HG02571 (cell line): ENCODE data around the gene PDE4D.

ENCODE experiments used
- ATAC-seq: cut with Tn5 transposase; IDR thresholded peaks from one replicate; pipeline ENCODE4 v1.9.1; 2021; ENCODE audit warnings: mild to moderate bottlenecking, moderate library complexity; ENCODE audit not compliant: unreplicated experiment

The PDE4D gene

DNA sequence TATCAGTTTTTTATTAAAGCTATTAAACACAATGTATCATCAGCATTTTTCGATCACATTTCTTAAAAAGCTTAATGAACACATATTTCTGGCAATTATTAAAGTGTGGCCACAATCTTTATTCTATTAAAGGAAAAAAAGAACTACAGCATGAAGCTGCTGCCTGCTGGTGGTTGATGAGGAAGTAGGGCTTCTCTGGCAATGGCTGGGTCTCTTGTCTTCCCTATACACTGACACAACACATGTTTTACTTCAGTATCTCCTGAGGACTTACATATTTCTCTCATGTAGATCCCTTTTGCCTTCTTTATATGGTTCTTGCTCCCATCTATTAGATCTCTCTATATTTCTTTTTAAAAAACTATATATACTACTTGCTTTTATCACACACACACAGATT, 719.9 kb downstream of the PDE4D start:
- ATAC-seq = no peak

GRCh38 chr5:59171131-59171530, 722.4 kb downstream of the PDE4D start:
- ATAC-seq = no peak

GRCh38 chr5:59169768-59170150, 723.8 kb downstream of the PDE4D start:
- no peak for ATAC-seq

DNA sequence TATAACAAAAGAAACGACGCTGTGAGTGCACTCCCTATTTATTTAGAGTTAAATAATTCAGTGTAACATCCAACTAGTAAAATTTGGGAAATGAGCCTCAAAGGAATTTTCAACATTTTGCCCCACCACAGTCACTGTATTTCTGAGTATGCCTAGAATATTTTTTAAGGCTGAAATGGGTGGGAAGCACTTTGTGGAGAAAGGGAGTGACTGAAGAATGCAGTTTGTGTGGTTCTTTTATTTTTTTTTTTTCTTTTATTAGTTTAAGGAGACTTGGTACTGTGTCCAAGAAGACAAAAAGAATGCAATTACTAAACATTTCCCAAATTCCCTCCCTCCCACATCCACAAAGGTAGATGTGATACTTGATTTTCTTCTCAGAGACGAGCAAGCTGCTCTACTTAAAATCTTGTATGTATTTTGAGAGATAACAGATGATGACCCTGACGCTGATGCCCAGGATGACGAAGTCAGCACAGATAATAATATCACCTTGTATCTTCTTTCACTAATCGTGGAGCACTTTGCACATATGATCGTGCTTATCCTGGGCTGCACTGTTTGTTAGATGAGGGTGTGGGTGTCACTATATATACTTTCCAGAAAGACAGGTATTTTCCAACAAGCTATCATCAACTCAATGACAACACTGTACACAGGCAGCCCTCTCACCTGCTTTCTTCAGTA, 724.3 kb downstream of the PDE4D start:
- no peak for ATAC-seq

- ATAC-seq = no peak
Measured at GRCh38 chr5:59168067-59168466, 725.5 kb downstream of the PDE4D start.

DNA sequence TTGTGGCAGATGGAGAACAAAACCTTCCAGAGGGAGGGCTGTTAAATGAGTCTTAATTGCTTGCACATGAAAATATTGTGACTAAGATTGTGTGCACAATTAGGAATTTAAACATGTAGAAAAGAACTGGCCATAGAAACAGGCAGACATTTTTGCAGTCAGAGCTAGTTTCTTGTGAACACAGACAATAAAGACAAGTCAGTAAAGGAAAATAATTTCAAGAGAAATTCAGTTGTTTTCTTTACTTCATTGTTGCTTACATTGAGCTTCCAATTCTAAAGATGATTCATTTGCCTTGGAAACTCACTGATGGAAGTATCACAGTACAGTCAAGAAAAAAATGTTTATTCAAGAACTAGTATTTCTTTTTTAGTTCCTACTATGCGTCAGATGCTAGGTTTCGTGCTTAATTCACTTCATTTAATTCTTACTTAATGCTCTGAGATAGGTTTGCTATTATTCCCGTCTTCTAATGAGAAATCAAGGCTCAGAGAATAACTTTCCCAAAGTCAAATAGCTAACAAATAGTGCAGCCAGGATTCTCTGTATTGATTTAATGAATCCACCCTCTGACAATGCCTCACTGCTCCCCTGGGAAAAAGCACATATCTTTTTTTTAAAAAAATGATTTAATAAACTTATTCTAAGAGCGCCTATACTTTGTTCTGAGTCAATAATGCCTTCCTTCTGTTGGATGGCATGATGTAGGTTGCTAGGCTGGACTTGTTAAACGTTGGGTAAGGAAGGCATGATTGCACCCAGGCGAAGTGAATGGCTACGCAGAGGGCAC, 729.3 kb downstream of the PDE4D start:
- ATAC-seq = no peak

DNA sequence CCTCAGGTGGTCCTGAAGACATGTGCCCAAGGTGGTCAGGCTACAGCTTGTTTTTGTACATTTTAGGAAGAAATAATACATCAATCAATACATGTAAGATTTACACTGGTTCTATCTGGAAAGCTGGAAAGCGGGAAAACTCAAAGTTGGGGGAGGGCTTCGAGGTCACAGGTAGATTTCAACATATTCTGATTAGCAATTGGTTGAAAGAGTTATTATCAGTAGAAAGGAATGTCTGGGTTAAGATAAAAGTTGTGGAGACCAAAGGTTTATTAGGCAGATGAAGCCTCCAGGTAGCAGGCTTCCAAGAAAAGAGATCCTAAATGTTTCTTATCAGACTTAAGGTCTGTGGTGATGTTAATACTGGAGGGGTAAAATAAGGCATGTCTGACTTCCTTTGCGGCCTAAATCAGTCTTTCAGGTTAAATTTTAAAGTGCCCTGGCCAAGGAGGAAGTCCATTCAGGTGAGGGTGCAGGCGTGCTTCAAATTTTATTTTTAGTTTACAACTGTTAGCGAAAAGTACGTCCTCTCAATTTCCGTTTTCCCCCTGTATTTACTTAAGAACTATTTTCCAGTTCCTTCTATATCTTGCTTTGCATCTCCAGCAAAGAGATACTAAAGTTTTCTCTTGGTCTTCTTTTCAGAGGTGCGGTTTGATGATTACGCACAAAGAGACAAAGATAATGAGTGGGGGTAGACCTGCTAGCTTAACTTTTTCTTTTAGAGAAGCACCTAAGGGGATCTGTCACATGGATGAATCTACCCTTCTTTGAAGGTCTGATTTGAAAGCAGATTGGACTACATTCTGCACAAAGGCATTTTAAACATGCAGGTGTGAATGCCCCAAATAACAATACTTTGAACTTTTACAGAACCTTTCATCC, 732.1 kb downstream of the PDE4D start:
- ATAC-seq = no peak

DNA sequence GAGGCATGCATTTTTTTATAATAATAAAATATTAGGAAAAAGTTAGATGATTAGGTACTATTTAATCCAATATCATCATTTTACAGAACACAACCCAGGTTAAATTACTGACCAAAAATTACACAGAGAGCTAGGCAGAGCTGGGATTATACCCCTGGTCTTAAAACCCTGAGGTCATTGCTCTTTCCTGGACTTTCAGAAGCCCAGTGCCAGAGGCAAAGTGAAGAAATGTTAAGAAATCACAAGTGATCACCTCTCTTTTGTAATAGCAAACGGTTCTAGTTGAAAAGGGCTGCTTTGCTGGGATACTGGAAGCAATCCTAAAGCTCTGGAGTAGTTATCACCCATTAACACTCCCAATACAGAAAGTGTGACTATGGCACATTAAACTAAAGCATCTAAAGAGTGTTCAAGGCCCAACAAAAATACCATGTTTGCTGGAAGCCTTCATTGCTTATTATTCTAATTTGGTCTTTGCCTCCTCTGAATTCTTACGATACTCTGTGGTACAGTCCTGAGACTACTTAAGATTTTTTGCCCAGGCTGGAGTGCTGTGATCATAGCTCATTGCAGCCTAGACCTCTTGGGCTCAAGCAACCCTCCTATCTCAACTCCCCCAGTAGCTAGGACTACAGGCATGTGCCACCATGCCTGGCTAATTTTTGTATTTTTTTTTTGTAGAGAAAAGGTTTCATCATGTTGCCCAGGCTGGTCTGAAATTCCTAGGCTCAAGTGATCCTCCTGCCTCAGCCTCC, 734.7 kb downstream of the PDE4D start:
- ATAC-seq = no peak

- no peak for ATAC-seq
Measured at GRCh38 chr5:59158165-59158564, 735.4 kb downstream of the PDE4D start.

GRCh38 chr5:59157068-59157467, 736.5 kb downstream of the PDE4D start:
- no peak for ATAC-seq

DNA sequence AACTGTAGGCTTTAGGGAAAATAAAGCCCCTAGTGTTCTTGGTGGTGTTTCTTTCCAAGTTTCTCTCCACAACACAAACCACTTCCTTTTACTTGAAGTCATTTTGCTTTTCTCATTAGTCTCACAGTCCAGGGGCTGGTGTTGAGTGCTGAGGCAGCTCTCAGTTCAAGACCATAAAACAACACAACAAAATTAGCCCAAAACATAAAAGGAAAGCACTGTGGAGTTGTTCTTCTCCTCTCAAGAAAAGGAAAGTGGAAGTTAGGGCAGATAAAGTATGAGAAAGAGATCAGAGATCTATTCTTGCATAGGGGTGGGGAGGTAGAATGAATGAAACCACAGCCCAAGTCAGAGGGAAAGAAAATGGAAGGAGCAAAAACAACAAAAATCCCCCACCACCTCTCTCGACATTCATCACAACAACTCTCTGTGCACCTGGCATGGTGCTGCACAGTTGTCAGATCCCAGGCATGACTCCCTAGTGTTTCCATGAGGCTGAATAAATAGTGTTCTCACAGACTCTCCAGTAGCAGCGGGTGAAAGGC, 740.8 kb downstream of the PDE4D start:
- no peak for ATAC-seq

- no peak for ATAC-seq
Measured at GRCh38 chr5:59151162-59151889, 742.2 kb downstream of the PDE4D start.

GRCh38 chr5:59149827-59150226, 743.7 kb downstream of the PDE4D start:
- no peak for ATAC-seq

DNA sequence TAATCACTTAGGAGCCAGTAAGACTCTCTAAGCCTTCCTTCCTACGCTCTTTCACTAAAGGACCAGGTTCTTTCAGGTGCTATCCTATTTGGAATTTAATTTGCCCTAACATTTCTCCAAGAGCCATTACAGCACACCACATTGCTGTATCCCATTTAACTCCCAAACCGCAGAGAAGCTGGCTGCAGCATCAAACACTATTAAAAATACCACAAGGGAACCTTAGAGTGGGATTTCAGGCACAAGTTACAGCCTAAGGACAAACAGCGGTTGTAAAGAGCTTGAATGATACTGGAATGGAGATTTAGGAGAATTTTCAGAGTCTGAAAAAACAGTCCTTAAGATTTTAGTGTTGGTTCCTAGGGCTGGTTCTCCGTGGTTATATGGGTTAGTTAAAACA, 744.3 kb downstream of the PDE4D start:
- ATAC-seq = no peak

GRCh38 chr5:59146729-59147128, 746.8 kb downstream of the PDE4D start:
- ATAC-seq = no peak

GRCh38 chr5:59143926-59144333, 749.6 kb downstream of the PDE4D start:
- peak; percentile 98 for ATAC-seq

- ATAC-seq = no peak
Measured at GRCh38 chr5:59142927-59143326, 750.6 kb downstream of the PDE4D start.

DNA sequence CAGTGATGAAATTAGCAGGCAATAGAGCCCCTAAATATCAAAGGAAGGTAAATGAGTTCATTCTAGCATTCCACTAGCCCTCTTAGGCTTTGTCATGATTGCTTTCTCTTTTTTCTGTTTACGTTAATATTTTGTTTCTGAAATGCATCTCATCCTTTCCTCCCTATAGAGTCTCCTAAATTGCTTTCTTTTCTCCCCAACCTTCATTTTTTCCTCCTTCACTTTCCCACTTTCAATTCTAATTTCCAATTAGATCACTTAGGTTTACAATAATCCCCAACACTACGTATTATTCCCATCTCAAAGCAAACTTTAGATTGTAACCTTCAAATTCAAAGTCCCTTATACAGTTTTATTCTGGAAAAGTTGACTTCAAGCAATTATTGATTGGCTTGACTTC, 751.4 kb downstream of the PDE4D start:
- no peak for ATAC-seq

GRCh38 chr5:59140133-59140532, 753.4 kb downstream of the PDE4D start:
- ATAC-seq = no peak

- no peak for ATAC-seq
Measured at GRCh38 chr5:59139695-59140094, 753.8 kb downstream of the PDE4D start.
